Stimulated activated CD8-positive, alpha-beta memory T cell treated with anti-CD3 and anti-CD28 coated beads, Interleukin-12 subunit alpha, Interleukin-12 subunit beta, amount 100 ng/mL, for 4 hours (primary cell): ENCODE data around the gene NAB1.

Source experiments
- DNase-seq: peaks from one replicate; pipeline ENCODE4 v3.0.0-alpha.2; 2020; ENCODE audit warnings: low read depth

The NAB1 gene

DNA sequence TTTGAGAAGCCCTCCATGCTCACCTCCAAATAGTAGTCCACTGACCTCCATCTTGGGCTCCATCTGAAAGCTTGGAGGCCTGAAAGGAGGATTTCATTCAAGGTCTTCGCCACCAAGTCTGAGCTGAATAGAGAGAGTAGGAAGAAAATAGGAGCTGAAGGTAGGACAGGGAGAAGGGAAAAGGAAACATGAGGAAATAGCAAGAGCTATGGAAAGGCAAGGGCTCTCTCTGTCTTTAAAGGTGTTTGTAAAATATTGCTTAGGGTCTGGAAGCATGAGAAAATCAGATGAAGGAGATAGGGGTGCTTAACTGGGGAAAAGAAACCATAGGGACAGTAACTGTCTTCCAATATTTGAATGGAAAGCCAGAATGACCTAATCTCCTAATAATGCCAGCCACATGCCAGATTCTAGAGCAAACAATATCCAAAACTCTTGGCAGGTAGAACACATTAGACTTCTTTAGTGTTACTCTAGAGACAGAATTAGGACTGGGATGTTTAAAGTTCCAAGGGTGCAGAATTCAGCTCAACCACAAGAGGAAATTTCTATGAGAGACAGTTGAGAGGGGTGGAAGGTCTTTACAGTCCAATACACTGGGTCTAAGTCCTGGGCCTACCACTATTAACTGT, 67.4 kb downstream of the NAB1 start:
- no peak for DNase-seq

DNA sequence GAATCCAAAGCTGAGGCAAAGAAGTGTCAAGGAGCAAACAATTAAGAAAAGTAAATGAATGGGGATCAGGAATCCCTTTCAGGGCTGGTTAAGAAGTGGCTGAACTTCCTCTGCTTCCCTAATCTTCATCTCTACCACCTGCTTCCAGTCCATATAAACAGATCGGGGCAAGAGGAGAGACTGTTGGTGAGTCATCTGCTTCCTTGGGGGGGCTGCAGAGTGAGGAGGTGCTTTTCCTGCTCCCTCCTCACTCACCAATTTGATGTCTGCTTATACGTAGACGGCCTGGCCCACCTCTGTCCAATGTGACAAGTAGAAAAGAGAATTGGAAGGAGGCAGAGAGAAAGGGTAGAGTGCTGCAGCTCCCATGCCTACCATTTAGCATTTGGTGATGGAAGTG, 68.4 kb downstream of the NAB1 start:
- DNase-seq, result no peak

DNA sequence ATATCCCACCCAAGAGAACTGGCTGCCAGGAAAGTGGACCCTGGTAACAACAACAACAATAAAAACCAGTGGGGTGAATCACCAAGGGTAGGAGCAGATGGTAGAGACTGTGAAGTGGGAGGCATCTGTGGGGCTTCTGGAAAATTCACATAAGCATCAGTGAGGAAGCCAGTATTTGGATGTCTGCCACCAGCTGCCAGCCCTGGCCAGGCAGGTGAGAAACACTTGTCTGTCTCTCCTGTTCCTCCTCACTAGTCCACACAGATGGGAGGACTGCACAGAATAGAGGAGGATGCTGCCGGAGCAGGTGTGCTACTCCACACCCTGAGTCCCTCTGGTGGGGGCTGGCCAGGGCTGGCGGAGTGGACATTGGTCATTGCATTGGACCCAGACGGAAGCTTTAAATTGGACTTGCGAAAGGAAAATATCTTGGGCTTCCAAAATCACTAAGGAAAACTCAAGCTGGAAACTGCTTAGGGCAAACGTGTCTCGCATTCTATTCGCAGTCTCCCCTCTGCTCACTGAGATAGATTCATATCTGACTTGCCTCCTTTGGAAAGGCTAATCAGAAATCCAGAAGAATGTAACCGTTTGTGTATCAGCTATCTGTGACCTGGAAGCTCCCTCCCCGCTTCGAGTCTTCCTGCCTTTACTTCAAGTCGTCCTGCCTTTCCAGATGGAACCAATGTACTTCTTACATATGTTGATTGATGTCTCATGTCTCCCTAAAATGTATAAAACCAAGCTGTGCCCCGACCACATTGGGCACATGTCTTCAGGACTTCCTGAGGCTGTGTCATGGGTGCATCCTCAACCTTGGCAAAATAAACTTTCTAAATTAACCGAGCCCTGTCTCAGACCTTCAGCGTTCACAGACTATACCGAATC, 69.1 kb downstream of the NAB1 start:
- DNase-seq, result no peak

DNA sequence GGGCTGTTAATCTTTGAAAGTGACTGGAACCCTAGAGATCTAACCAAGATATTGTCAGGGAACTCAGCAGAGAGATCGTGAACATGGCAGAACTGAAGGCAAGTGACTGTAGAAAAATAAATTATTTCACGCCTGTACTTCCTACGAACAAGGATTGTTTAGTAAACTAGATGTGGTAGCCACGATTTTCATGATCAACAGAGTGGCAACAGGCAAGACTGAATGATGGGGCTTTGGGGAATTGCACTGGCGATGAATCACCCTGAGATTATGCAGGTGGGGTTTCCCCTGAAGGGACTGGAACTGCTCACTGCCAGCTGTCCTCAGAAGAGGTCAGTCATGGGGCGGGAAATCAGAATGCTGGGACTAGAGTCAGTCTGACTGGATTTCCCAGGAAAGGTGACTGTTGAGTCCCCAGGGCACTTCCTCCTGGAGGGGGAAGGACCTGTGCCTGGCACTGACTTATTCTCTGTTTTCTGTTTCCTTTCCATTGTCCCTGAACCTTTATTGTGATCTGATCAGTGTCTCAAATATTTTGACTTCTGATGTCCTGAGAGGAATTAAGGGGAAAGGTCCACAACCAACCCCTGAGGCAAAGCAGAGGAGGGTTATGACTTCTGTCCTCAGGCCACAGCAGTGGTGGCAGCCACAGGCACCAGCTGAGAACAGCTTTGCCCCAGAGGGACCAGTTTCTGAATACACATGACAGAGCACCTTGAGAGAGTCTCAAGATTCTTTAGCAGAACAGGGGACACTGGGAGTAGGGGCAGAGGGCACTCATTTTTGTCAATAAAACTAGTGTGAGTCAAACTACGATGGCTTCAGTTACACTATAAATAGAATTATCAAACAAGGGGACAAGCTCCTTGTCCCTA, 70.0 kb downstream of the NAB1 start:
- no peak for DNase-seq

DNA sequence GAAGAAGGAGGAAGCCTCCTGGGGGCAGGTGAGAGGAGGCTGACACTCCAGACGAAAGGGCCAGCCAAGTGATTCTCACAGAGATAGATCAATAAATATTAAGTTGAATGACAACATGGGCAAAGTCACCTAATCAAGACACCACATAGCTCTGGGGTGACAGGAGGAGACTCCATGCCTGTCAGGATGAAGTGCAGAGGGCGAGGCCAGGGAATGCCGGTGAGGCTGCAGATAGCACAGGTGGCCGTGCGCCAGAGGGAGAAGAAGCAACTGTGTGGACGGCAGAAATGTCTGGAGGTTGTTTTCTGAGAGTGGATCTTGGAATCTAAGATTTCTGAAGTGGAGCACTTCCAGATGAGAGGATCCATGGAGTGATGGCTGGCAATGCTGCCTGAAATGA, 71.4 kb downstream of the NAB1 start:
- DNase-seq, result no peak

DNA sequence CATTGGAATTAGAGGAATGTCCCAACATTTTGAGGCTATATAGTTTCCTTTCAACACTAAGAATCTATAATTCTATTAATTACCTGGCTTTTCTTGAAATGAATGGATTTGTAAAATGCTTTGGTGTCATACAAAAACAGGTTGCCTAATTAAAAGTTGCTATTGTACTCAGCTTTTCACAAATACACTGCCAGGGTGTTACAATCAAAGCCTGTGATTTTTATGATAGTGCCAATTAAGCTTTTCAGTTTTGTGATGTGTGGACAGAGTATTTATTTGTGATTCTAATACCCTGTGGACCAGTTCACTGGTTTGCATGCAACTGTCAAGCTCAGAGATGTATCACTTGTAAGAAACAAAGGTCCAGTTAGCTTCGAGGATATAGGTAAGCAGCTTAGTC, 71.8 kb downstream of the NAB1 start:
- DNase-seq, result no peak

DNA sequence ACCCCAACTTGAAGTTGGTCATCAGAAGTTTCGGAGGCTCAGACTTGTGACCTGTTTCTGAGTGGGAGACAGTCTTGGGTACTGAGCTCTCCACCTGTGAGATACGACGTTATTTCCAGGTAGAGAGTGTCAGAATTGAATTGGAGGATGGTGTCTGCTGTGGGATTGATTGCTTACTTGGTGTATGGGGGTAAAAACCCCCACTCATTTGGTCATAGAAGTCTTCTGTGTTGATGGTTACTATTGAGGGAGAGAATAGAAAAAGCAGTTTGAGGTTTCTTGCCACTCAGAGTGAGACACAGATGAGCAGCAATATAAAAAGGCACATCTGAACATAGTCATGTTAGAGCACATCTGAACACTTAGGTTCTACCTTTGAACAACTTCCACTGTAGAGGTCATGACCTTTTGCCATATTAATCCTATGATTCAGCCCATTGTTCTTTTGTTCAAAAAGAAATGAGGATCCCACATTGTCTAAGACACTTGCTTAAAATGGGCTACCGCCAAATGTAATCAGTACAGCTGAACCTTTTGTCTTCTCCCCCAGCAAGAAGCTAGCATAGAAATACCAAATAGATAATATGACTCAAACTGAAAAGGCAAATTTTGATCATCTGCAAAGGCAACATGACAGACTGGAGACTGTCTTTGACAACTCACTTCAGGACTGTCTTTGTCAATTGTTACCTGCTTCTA, 73.3 kb downstream of the NAB1 start:
- no peak for DNase-seq

DNA sequence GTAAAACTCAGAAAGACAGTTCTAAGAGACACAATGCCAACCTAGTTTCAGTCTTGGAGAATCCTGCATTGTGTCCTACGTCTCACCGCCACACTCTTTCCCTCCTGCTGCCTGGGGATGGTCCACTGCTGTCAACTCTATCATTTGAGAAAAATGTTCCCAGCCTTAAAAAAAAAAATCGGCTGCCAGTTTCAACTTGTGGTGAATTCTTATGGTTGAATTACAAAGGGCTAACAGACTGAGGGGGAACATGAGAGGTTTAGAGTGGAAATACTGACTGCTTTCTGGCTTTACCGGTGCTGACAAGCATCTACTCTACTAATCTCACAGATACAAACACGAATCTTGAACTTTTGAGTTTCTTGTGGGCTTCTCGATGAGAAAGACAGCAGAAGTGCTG, 74.0 kb downstream of the NAB1 start:
- no peak for DNase-seq

DNA sequence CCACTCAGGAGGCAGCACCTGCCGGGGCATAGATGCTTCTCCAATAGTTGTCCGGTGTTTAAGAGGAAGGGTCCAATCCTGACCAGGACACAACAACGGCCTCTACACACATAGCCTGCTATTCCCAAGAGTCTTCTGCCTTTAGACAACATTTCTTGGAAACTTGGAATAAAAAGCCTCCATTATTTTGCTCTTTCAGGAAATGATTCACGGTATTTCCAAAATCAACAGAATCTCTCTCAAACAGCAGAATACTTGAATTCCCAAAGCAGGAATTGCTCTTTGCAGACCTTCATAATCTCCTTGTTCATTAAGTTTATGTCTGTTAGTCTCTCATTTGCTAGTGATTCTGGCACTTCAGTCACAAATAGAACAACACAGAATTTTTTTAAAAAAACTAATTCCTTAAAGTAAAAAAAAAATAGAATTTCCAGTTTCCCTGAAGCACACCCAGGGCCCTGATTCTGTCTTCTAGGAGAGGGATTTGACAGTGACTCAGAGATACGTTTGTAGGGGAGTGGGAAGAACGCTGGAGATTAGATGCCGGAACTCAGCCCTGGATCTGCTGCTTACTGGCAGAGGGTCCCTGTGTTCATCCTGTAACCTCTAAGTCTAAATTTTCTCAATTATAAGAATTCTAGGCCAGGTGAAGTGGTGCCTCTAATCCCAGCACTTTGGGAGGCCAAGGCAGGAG, 74.7 kb downstream of the NAB1 start:
- DNase-seq, result no peak

DNA sequence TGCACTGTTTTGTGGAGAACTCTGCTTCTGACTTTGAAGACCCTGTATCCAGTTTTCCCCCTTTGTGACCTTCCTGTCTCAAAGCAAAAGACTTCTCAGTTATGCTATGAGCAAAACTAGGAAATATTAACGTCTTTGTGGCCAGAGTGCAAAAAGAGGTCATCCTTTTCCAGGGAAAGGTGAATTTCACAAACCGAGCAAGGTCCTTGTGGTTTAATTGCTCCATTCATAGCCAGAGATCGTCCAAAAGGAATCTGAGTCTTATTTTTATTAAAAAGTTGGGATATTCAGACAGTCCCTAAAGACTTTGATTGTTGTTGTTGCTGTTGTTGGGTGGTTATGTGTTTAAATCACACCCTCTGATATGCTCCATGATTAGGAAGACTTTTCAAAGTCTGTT, 77.4 kb downstream of the NAB1 start:
- no peak for DNase-seq

DNA sequence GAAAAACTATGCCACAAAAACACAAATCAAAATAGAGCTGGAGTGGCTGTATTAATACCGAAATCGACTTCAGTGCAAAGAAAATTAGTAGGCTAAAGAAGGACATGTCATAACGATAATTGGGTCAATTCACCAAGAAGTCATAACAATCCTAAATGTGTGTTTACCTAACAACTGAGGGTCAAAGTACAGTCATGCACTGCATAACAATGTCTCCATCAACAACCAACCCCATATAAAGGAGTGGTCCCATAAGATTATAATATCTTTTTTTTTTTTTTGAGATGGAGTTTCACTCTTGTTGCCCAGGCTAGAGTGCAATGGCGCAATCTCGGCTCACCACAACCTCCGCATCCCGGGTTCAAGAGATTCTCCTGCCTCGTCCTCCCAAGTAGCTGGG, 87.5 kb downstream of the NAB1 start:
- no peak for DNase-seq

DNA sequence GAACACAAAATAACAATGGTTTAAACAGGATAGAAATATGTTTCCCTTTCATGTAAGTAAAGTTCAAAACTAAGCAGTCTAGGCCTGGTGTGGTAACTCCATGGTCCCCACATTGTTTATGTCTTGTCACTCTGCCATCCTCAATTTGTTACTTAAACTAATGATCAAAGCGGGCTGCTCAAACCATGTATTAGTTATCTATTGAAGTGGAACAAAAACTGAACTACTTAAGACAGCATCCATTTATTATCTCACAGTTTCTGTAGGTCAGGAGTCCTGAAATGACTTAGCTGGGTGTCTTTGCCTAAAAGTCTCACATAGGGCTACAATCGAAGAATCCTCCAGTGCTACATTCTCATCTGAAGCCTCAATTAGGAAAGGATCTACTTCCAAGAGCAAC, 91.6 kb downstream of the NAB1 start:
- DNase-seq, result no peak
